GM12878 (cell line): ENCODE data around the gene NELFB. TPM values are rescaled to one million over a fixed set of nuclear protein-coding genes. Genes with fewer than 3 reads are reported as not detected.

Experiments
- ATAC-seq: fragments of 200-7000 bp; cut with Tn5 transposase; 3 replicates; pipeline ENCODE4 v1.9.1; 2020; ENCODE audit warnings: mild to moderate bottlenecking, moderate library complexity
- BruUV-seq: library from RNA; stranded (reverse); fragments of 400-500 nt; replicated peaks from 2 replicates; lab custom pipeline; 2021; lab: Mats Ljungman, UMichigan
- CTCF ChIA-PET: fragments of 300-600 bp; sonication (Branson Sonifier 250); formaldehyde crosslinking; extraction: SDS; loops from one replicate; lab custom pipeline; 2021; ENCODE audit warnings: inconsistent platforms; lab: Yijun Ruan, JAX
- POLR2A ChIA-PET: fragments of 350-600 bp; formaldehyde crosslinking; extraction: SDS; loops from one replicate; lab custom pipeline; 2021; ENCODE audit warnings: inconsistent platforms; lab: Charles Lee
- RAD21 ChIA-PET: fragments of 300-600 bp; sonication (Branson Sonifier 250); formaldehyde crosslinking; loops from one replicate; lab custom pipeline; 2023; ENCODE audit warnings: antibody characterized with exemption; ENCODE audit not compliant: unreplicated experiment; lab: Charles Lee
- SMC1A ChIA-PET: fragments of 300-600 bp; sonication (Branson Sonifier 250); formaldehyde crosslinking; loops from one replicate; lab custom pipeline; 2023; ENCODE audit not compliant: unreplicated experiment, uncharacterized antibody; lab: Charles Lee
- DNase-seq: peaks from one replicate; pipeline ENCODE4 v3.0.0-alpha.2; 2011; ENCODE audit warnings: low read depth, low spot score
- FAIRE-seq: peaks from 3 replicates; lab custom pipeline; 2011; peaks lifted over from hg19 to GRCh38; lab: Jason Lieb, UNC
- H2AFZ ChIP-seq: 2 replicates; pipeline ENCODE4 v1.6.0; 2011; ENCODE audit warnings: low read depth, low read length, control low read depth; ENCODE audit not compliant: control insufficient read depth
- H3K27ac ChIP-seq: 2 replicates; pipeline ENCODE4 v1.5.1; 2011; ENCODE audit warnings: control low read depth; ENCODE audit not compliant: control insufficient read depth, insufficient read depth
- H3K27me3 ChIP-seq, 2 experiments: replicated peaks in 1 of 2; 2 replicates each; pipeline versions ENCODE4 v1.6.0 to v1.6.1; 2011; ENCODE audit warnings: low read length in 1 of 2; ENCODE audit not compliant: control insufficient read depth in 2 of 2, insufficient read depth in 2 of 2
- H3K36me3 ChIP-seq, 2 experiments: 2 replicates each; pipeline ENCODE4 v1.5.1; 2011; ENCODE audit warnings: low read length in 1 of 2; ENCODE audit not compliant: control insufficient read depth in 2 of 2, insufficient read depth in 2 of 2
- H3K4me1 ChIP-seq: 2 replicates; pipeline ENCODE4 v1.6.1; 2011; ENCODE audit warnings: mild to moderate bottlenecking, low read length, moderate library complexity, mixed read lengths; ENCODE audit not compliant: control insufficient read depth, insufficient read depth
- H3K4me2 ChIP-seq: 2 replicates; pipeline ENCODE4 v1.6.0; 2011; ENCODE audit warnings: control low read depth; ENCODE audit not compliant: control insufficient read depth, insufficient read depth
- H3K4me3 ChIP-seq: fragments of 200-600 bp; sonication (generic); 2 replicates; pipeline ENCODE4 v1.5.1; 2016
- H3K79me2 ChIP-seq: 2 replicates; pipeline ENCODE4 v1.6.0; 2011; ENCODE audit warnings: low read length; ENCODE audit not compliant: control insufficient read depth, insufficient read depth
- H3K9ac ChIP-seq: 2 replicates; pipeline ENCODE4 v1.8.0; 2011; ENCODE audit warnings: low read length, control low read depth, mixed read lengths; ENCODE audit not compliant: control insufficient read depth, insufficient read depth
- H3K9me3 ChIP-seq: replicated peaks from 3 replicates; pipeline ENCODE4 v1.5.1; 2011; ENCODE audit warnings: mild to moderate bottlenecking, low read length; ENCODE audit not compliant: control insufficient read depth, insufficient read depth
- H4K20me1 ChIP-seq: 2 replicates; pipeline ENCODE4 v1.6.0; 2011; ENCODE audit not compliant: control insufficient read depth, insufficient read depth
- BCL11A ChIP-seq: IDR thresholded peaks from 2 replicates; pipeline ENCODE4 v1.6.1; 2011; ENCODE audit warnings: low read depth, low read length
- EGR1 ChIP-seq, 2 experiments: IDR thresholded peaks; 1 replicate in 1 of 2; 2 replicates in 1 of 2; pipeline ENCODE4 v1.6.1; 2011 to 2012; ENCODE audit warnings: low read depth in 2 of 2, low read length in 2 of 2, borderline replicate concordance in 1 of 2, mild to moderate bottlenecking in 1 of 2, moderate library complexity in 1 of 2
- HDGF ChIP-seq: fragments of 450-650 bp; IDR thresholded peaks from 2 replicates; pipeline ENCODE4 v1.6.1; 2016; ENCODE audit warnings: antibody characterized with exemption
- RAD21 ChIP-seq: IDR thresholded peaks from 2 replicates; pipeline ENCODE4 v1.6.1; 2011; ENCODE audit warnings: mild to moderate bottlenecking, low read depth, low read length, moderate library complexity; ENCODE audit not compliant: insufficient read depth
- RB1 ChIP-seq: fragments of 450-650 bp; formaldehyde crosslinking; IDR thresholded peaks from 2 replicates; pipeline ENCODE4 v1.6.1; 2017; ENCODE audit warnings: mild to moderate bottlenecking, borderline replicate concordance
- SMC3 ChIP-seq: IDR thresholded peaks from 2 replicates; pipeline ENCODE4 v1.6.1; 2011; ENCODE audit warnings: low read length, improper control_type of control experiment, borderline replicate concordance
- WGBS: methylation state at CpG from one replicate; pipeline ENCODE4 v1.1.6; 2016; ENCODE audit warnings: low lambda C conversion rate; ENCODE audit not compliant: insufficient replicate concordance, insufficient coverage; ENCODE audit errors: missing lambda C conversion rate; 5-methylcytosine and 5-hydroxymethylcytosine counted together
- in situ Hi-C: fragments of 300-500 bp; cut with MboI; formaldehyde crosslinking; loops from 9 replicates; pipeline ENCODE4 v1.14.3; 2018; ENCODE audit warnings: mixed read lengths
- intact Hi-C: fragments of 100-400 bp; cut with micrococcal nuclease; formaldehyde crosslinking; loops from one replicate; pipeline ENCODE4 v1.14.2; 2022; ENCODE audit not compliant: unreplicated experiment
- polyA plus RNA-seq, 11 experiments: library from polyadenylated mRNA; depleted of rRNA in 4 of 11; unstranded in 6 of 11; stranded (reverse) in 5 of 11; fragments of >200 nt; fragmentation: Nextera tagmentation in 4 of 11; fragmentation: Illumina TruSeq in 1 of 11; extraction: Ambion mirVana in 4 of 11; extraction: Trizol in 1 of 11; gene quantifications; 1 replicate in 1 of 11; 2 replicates in 10 of 11; pipeline versions ENCODE4 v1.2.1 to v1.2.3, GENCODE V29; 2011 to 2016; ENCODE audit warnings: inconsistent platforms in 2 of 11, missing spikeins in 2 of 11, low read depth in 1 of 11
- total RNA-seq, 4 experiments: library from RNA; depleted of rRNA in 3 of 4; stranded (reverse); fragments of >200 nt in 3 of 4; fragmentation: Illumina TruSeq in 1 of 4; extraction: Trizol in 1 of 4; gene quantifications; 2 replicates each; pipeline versions ENCODE4 v1.2.1 to v1.2.3, GENCODE V29; 2013 to 2021
- TF ChIP-seq, protein P1 (sequence below), 3 experiments: IDR thresholded peaks in 2 of 3; conservative IDR thresholded peaks in 1 of 3; 2 replicates each; pipeline ENCODE4 v1.5.1; 2011; ENCODE audit warnings: low read depth in 3 of 3, low read length in 3 of 3, mild to moderate bottlenecking in 3 of 3, control low read depth in 2 of 3, moderate library complexity in 2 of 3, inconsistent platforms in 1 of 3, mixed read lengths in 1 of 3; ENCODE audit not compliant: control insufficient read depth in 2 of 3, insufficient read depth in 1 of 3; ENCODE audit errors: extremely low read depth in 1 of 3

Gene NELFB
- total and polyA plus RNA-seq, 10 of the 15 experiments (the other 5 are each of a cell fraction or from before 2014, with no cell fraction given): 0.19 to 63.4 (median 30.9) TPM

DNA sequence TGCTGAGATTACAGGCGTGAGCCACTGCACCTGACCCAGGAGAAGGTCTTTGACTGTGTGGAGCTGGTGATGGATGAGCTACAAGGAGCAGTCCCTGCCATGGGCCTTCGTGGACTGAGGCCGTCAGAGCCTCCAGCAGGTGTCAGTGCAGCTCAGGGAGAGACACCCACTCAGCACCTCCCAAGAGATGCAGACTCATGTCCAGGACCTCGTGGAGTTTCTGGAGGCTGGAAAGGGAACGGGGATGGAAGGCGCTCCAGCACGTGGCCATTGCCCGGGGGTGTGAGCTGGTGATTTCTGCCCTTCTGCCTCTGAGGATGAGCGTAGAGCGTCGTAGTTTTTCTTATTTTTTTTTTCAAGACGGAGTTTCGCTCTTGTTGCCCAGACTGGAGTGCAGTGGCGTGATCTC, 31.9 kb downstream of the NELFB start:
- Histone ChIP-seq H3K4me1 (peaks cover 16% of the 10 kb centered on the region), H3K4me2 (0 out of 2 replicates have a peak overlapping the region, but pooled peaks have one; percentile 7), H3K27me3 (no peaks in the 10 kb centered on the region), H3K4me3 (no peak overlapping the region), H3K36me3 (no peaks in the 10 kb centered on the region; a peak in 1 of 4 replicates), H2AFZ (no peak overlapping the region), H4K20me1 (no peaks in the 10 kb centered on the region), H3K9ac (no peak overlapping the region), H3K27ac (no peak overlapping the region), H3K9me3 (no peaks in the 10 kb centered on the region), H3K79me2 (no peaks in the 10 kb centered on the region)
- in situ Hi-C loops (no loop called here), intact Hi-C loops (loop anchor here (2.0 kb wide), 1 partner anchor 158 kb away; no protein-coding TSS in a partner anchor)
- CTCF ChIA-PET: interaction anchor here (0.8 to 2.2 kb wide), 11 partner anchors 9 to 239 kb away, joined by 3 to 25 read pairs (median 4); partner anchors contain the start of genes EXD3, NOXA1 and TOR4A
- peak; percentile 87 for ATAC-seq
- 65% methylated on average over 14 of the region's 14 CpGs for whole genome bisulfite sequencing
- RAD21 ChIA-PET: interaction anchor here (1.0 to 1.9 kb wide), 4 partner anchors 10 to 224 kb away, joined by 3 to 9 read pairs (median 4); partner anchors contain the start of genes NRARP and TOR4A
- DNase-seq: no peak
- SMC1A ChIA-PET: interaction anchor here (0.7 to 1.5 kb wide), 5 partner anchors 10 to 156 kb away, joined by 3 to 7 read pairs (median 3); no protein-coding TSS in a partner anchor
- BruUV-seq: no TSS peak
- POLR2A ChIA-PET: interaction anchor here (0.6 to 1.6 kb wide), 4 partner anchors 10 to 47 kb away, joined by 3 to 4 read pairs (median 4); partner anchors contain the start of genes NRARP and TOR4A
- peak; percentile 7 for FAIRE-seq
- TF ChIP-seq SMC3 (peak; percentile 34), BCL11A (no peak), RB1 (no peak), HDGF (no peak), EGR1 (IDR thresholded peaks at IDR 0.05; ENCODE audit: borderline replicate concordance in 1 of 2, low read depth in 2 of 2, low read length in 2 of 2) (0 out of 3 replicates have a peak, but pooled peaks of 1 of the 2 experiments have one; percentile 11), RAD21 (peak; percentile 62)
- TF ChIP-seq, protein P1, sequence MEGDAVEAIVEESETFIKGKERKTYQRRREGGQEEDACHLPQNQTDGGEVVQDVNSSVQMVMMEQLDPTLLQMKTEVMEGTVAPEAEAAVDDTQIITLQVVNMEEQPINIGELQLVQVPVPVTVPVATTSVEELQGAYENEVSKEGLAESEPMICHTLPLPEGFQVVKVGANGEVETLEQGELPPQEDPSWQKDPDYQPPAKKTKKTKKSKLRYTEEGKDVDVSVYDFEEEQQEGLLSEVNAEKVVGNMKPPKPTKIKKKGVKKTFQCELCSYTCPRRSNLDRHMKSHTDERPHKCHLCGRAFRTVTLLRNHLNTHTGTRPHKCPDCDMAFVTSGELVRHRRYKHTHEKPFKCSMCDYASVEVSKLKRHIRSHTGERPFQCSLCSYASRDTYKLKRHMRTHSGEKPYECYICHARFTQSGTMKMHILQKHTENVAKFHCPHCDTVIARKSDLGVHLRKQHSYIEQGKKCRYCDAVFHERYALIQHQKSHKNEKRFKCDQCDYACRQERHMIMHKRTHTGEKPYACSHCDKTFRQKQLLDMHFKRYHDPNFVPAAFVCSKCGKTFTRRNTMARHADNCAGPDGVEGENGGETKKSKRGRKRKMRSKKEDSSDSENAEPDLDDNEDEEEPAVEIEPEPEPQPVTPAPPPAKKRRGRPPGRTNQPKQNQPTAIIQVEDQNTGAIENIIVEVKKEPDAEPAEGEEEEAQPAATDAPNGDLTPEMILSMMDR (IDR thresholded peaks at IDR 0.05 in 2 of 3, conservative IDR thresholded peaks at IDR 0.05 in 1 of 3; ENCODE audit: control insufficient read depth in 2 of 3, extremely low read depth in 1 of 3, insufficient read depth in 1 of 3, low read depth in 3 of 3, low read length in 3 of 3): peak; percentile 45 to 59 (median 52); a peak in 5 of 6 replicates
